GM21619 (cell line): ENCODE data around the gene SLU7.

ENCODE experiments used
- ATAC-seq: cut with Tn5 transposase; IDR thresholded peaks from one replicate; pipeline ENCODE4 v1.9.1; 2021; ENCODE audit not compliant: unreplicated experiment

SLU7 gene

DNA sequence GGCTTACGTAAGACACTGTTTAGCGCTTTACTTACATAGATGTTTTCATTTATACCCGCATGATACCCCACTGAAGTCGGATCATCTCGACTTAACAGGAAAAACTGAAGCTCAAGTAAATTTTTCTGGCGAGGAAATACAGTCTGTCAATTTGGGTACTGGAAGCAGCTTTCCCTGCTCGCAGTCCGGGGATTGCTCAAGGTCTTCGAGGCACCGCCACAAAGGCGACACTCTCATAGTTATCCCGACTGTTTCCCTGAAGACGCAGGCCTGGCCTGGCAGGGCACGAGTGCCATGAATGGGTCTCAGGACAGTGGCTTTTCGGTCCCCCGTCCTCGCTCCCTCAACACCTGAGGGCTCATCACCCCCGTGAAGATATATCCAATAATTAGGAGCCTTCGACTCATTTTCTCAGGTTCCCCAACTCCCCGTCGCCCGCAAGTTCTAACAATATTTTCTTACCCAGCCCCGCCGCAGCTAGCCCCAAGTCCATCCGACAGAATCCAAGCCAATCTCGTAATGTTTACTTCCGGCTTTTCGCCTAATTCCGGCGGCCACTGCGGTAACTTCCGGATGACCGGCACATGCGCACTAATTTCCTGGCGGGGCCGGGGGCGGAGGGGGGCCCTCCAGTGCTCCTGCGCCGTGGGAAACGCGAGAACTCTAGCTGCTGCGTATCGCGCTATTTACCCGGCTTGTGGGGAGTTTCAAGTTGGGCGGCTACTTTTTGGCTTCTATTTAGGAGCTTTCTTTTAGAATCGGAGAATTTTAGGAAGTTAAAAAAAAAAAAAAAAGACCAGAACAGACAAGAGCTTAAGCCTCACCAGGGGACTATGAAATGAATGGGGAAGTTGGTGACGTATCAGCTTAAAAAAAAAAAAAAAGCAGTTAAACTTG lies at the start of gene SLU7:
Gene SLU7, minus strand, starts transcription at position 521 of the 897 bp plus-strand sequence. CDS start 3,787 bp downstream, outside the sequence.
- ATAC-seq, result peak; percentile 65

GRCh38 chr5:160468363-160468975 lies 49.6 kb upstream of the SLU7 start:
- no peak for ATAC-seq

GRCh38 chr5:160467555-160468362 lies 48.9 kb upstream of the SLU7 start:
- peak; percentile 89 for ATAC-seq

GRCh38 chr5:160466889-160467554 lies 48.1 kb upstream of the SLU7 start:
- no peak for ATAC-seq

DNA sequence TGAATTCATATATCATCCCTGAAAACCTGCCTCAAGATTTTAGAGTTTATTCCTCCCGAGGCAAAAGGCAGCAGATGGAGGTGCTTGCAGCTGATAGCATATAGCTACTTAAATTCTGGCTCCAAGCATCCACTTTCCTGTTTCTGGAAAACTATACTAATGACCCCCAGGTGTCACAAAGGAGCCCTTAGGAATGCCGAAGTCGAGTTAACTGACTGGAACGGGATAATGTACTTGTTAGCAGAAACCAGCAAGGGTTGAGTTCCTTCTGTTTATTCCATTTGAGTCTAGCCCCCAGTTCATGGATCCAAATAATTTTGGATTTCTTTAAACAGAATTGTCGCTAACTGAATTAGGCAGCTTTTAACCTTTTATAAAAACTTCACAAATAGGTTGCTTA lies 47.2 kb upstream of the SLU7 start:
- ATAC-seq, result no peak

GRCh38 chr5:160464466-160464797 lies 45.6 kb upstream of the SLU7 start:
- ATAC-seq, result no peak

GRCh38 chr5:160463740-160464465 lies 45.0 kb upstream of the SLU7 start:
- ATAC-seq, result no peak

GRCh38 chr5:160463227-160463626 lies 44.3 kb upstream of the SLU7 start:
- ATAC-seq, result no peak

DNA sequence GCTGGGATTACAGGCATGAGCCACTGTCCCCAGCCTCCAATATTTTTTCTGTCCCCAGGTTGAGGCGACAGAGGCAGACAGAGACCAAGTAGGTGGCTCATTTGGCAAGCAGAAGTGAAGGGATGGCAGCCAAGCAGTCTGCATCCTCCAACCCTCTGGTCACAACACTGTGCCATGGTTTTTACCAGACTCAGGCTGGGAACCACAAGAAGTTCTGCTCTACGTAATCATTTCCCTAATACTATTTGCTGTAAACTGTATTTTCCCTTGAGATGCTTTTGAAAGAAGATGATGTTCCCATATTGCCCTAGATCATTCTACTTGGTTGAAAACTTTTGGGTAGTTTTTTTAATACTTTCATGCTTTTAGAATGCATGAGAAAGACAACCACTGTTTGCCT lies 43.3 kb upstream of the SLU7 start:
- peak; percentile 38 for ATAC-seq

DNA sequence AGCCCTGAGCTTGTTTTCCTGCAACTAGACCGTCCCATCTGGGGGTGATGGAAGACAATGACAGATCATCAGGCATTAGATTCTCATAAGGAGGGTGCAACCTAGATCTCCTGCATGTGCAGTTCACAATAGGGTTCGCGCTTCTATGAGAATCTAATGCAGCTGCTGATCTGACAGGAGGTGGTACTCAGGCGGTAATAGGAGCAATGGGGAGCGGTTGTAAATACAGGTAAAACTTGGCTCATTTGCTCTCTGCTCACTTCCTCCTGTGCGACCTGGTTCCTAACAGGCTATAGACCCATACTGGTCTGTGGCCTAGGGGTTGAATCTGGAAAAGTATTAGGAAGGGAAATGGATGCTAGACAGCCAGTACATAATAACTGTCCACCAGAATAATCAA lies 42.5 kb upstream of the SLU7 start:
- ATAC-seq, result no peak

DNA sequence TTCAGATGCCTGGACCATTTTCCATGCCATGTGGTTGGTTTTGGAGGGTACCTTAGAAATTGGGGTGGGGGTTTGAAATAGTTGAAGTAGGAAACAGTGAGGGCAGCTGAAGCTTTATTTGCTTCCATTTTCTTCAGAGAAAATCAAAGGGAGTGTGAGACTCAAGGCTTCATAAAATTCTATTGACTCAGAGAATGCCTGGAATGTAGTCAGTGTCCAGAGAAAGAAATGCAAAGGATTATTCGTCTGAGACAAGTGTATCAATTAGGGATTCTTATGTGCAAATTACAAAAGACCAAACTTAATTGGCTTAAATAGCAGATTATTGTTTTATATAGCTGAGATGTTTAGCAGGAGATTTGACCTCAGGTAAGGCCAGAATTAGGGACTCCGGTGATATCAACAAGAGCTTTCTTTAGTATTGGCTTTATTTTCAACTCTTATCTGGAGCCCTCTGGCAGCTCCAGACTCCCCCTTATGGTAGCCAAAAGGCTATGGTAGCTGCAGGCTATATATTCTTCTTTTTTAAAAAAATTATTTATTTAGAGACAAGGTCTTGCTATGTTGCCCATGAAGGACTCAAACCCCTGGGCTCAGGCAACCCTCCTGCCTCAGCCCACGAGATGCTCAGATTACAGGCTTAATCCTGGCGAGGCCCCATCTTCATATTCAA lies 41.6 kb upstream of the SLU7 start:
- ATAC-seq, result no peak

GRCh38 chr5:160458806-160459800 lies 40.2 kb upstream of the SLU7 start:
- peak; percentile 72 for ATAC-seq

DNA sequence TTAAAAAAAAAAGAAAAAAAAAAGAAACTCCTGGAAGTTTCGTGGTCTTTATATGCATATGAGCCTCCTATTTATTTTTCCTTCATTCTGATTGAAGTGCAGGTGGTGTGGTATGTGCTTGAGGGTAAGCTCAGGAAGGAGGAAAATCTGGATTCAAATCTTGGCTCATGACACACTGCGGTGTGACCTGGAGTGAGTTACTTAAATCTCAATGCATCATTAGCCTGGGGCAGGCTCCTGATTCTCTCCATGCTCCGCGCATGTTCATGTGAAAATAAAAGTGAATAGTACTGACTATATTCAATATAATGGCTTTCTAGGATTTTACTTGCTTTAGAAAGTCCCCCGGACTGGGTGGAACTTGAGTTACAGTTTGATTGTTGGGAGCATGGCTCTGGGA lies 38.4 kb upstream of the SLU7 start:
- no peak for ATAC-seq

DNA sequence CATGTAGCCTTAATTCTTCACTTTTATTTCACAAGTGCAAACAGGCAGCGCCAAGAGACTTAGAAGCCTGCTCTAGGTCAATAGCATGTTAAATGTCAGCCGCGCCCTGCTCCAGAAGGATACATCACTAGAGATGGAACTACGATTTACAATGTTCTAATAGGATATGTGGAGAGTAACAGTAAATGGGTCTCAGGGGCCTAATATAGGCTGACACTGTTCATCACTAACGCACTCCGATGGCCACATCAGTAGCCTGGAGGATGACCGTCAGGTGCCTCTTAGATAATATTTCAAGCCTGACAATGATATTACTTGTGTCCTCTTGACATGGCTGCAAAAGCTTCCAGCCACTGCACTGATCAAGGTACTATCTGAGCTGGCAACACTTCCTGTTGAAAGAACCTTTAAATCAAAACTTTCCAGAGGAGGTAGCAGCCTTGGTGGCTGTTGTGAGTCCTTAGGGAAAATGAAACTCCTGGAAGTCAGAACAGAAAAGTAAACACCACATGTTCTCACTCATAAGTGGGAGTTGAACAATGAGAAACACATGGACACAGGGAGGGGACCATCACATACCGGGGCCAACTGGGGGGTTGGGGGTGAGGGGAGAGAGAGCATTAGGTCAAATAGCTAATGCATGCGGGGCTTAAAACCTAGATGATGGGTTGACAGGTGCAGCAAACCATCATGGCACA lies 37.7 kb upstream of the SLU7 start:
- no peak for ATAC-seq

DNA sequence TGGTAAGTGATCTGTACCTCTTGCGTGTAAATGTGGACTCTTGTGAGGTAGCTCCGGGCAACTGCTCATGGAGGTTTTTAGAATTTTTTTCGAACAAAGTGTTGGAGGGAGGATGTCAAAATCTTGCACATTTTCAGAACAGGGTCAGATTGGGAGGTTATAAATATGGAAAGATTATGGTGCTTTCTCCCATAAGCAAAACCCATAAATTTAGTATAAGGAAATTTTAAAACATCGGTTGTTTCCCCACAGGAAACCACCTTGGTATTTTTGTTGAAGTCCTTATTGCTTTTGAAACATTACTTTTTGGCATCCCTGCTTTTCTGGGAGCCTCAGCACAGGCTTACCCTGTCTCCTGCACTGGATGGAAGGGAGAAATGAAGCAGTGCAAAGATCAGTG lies 36.7 kb upstream of the SLU7 start:
- ATAC-seq, result no peak

DNA sequence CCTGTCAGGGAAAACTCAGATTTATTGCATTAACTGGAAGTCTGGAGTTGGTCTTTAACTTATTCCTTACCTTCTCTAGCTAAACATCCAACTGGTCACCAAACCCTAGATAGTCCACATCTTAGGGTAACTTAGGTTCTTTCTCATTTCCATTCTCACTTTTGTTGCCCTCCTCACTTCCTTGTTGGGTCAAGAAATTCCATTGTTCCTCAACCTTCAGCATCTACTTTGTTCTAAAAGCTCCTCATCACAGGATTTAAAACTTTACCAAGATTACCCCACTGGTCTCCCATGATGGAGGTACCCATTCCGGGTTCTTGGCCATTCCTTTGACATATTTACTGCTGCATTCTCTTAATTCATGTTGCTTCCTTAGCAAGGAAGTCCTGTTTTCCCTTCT lies 34.9 kb upstream of the SLU7 start:
- no peak for ATAC-seq

DNA sequence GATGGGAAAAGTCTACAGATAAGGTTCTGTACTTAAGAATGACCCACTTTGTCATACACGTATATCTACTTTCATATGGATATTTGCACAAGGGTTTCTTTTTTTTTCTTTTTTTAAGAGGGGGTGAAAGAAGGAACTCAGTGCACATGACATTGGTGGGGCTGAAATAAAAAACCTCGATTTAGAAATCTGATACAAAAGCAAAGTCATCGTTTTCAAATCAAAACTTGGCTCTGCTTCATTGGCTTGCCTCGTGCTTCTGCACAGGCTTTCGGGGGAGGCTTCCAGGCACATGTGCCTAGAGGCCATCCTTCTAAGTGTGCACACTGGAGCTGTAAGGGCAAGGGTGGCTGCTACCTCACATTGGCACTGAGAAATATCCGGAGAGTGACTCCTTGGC lies 33.9 kb upstream of the SLU7 start:
- ATAC-seq, result no peak

DNA sequence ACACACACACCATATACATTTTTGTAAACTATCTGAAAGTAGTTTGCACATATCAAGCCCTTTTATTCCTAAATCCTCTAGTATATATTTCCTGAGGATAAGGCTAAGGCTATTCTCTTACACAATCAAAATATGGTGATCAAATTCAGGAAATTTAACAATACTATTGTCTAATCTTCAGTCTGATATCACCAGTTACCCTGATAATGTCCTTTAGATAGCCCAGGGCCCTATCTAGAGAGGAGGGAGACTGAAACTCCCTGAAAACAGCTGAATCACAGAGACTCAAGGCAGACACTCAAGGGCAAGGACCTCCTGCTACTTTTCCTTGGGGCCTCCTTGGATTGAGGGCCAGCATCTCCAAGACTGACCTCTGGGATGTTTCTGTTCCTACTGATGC lies 33.2 kb upstream of the SLU7 start:
- ATAC-seq, result no peak
